Epithelial cell of proximal tubule (primary cell): ENCODE measurements around the gene CYP26C1. TPM values are rescaled to one million over a fixed set of nuclear protein-coding genes. Genes with fewer than 3 reads are reported as not detected.

ENCODE experiments used
- DNase-seq: peaks from one replicate; pipeline ENCODE4 v3.0.0-alpha.2; 2011; ENCODE audit warnings: low read depth
- H3K4me3 ChIP-seq: 2 replicates; pipeline ENCODE4 v1.5.1; 2011; ENCODE audit warnings: low read depth, mild to moderate bottlenecking, low read length
- CTCF ChIP-seq: conservative IDR thresholded peaks from 2 replicates; pipeline ENCODE4 v1.5.1; 2012; ENCODE audit warnings: low read depth, mild to moderate bottlenecking, low read length
- total RNA-seq: library from RNA; depleted of rRNA; stranded (reverse); fragments of >200 nt; gene quantifications from 2 replicates; pipeline ENCODE4 v1.2.3, GENCODE V29; 2015

The CYP26C1 gene
- total RNA-seq, 1 donor from 2014 or later, result 0.06 TPM

- no peak overlapping the region for H3K4me3 ChIP-seq
- no peak for TF ChIP-seq CTCF
- DNase-seq, result no peak
Measured at GRCh38 chr10:93087846-93088245, 27.2 kb downstream of the CYP26C1 start.

- TF ChIP-seq CTCF, result no peak
- DNase-seq, result no peak
- no peak overlapping the region for H3K4me3 ChIP-seq
Measured at GRCh38 chr10:93088466-93088865, 27.9 kb downstream of the CYP26C1 start.

GRCh38 chr10:93090619-93091018 lies 30.0 kb downstream of the CYP26C1 start:
- no peak for TF ChIP-seq CTCF
- no peak overlapping the region for H3K4me3 ChIP-seq
- DNase-seq, result no peak

- TF ChIP-seq CTCF, result no peak
- no peak for DNase-seq
Measured at GRCh38 chr10:93091960-93092359, 31.4 kb downstream of the CYP26C1 start.

GRCh38 chr10:93095225-93095624 lies 34.6 kb downstream of the CYP26C1 start:
- no peak for DNase-seq
- TF ChIP-seq CTCF, result no peak
- no peak overlapping the region for H3K4me3 ChIP-seq

More at GRCh38 chr10:93091960-93092359, 31.4 kb downstream of the CYP26C1 start:
- H3K4me3 ChIP-seq, result no peak overlapping the region

GRCh38 chr10:93096901-93097300 lies 36.3 kb downstream of the CYP26C1 start:
- no peak overlapping the region for H3K4me3 ChIP-seq
- no peak for TF ChIP-seq CTCF
- no peak for DNase-seq

GRCh38 chr10:93097386-93097785 lies 36.8 kb downstream of the CYP26C1 start:
- H3K4me3 ChIP-seq, result no peak overlapping the region
- no peak for TF ChIP-seq CTCF
- no peak for DNase-seq
